ENCODE results near the gene COL25A1.

COL25A1 gene

DNA sequence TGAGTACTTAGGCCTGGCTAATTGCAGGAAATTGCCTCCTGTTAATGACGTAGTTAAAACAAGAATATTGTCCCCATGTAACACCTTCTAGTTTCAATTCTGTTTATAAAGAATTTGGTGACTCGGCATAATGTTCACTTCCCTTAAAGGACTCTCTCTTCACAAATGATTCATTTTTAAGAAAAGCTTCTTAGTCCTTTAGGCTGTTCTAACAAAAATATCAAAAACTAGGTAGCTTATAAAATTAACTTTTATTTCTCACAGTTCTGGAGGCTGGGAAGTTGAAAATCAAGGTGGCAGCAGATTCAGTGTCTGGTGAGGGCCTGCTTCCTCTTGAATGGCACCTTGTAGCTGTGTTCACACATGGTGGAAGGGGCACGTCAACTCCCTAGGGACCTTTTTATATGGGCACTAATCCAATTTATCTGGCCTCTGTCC is 23.8 kb downstream of the COL25A1 start:
- Mint-ChIP-seq H3K4me3 (no peak overlapping the region), H3K36me3 (ENCODE audit: low read depth) (peaks cover 21% of the 10 kb centered on the region), H3K9me3 (no peaks in the 10 kb centered on the region), H3K27me3 (ENCODE audit: low read depth) (no peaks in the 10 kb centered on the region), H3K27ac (no peak overlapping the region), H3K4me1 (no peaks in the 10 kb centered on the region)
- TF ChIP-seq CTCF (IDR thresholded peaks at IDR 0.05; ENCODE audit: unreplicated experiment in 3 of 3), result no peak

DNA sequence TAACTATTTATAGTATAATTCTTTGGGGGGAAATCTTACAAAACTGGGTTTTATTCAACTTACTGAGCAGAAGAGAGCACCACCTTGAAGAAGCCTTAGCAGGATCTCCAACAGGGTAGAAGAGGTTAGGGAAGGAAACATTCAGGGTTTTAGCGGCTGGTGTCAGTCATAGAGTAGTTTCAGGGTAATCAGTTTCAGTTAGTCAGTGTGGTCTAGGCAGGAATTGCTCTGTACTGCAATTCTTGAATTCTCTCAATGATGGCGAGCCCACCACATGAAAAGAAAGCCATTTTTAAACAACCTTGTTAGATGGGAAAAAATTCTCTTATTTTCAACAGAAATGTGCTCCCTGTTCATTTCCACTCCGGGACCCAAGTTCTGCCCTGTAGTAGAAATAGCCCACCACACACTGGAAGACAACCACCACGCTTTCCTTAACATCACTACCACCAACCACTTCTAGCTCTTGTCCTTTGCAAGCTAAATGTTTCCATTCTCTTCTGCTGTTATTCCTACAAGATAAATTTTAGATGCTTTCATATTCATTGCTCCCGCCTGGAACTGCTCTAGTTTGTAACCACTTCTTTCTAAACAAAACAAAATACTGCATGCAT is 25.9 kb downstream of the COL25A1 start:
- no peaks in the 10 kb centered on the region for H3K9me3 Mint-ChIP-seq
- H3K4me1 Mint-ChIP-seq, result no peaks in the 10 kb centered on the region
- no peaks in the 10 kb centered on the region for H3K27me3 Mint-ChIP-seq (ENCODE audit: low read depth)
- H3K27ac Mint-ChIP-seq, result no peak overlapping the region
- no peak for TF ChIP-seq CTCF (IDR thresholded peaks at IDR 0.05; ENCODE audit: unreplicated experiment in 3 of 3)
- H3K4me3 Mint-ChIP-seq, result no peak overlapping the region
- peaks cover 25% of the 10 kb centered on the region for H3K36me3 Mint-ChIP-seq (ENCODE audit: low read depth)

DNA sequence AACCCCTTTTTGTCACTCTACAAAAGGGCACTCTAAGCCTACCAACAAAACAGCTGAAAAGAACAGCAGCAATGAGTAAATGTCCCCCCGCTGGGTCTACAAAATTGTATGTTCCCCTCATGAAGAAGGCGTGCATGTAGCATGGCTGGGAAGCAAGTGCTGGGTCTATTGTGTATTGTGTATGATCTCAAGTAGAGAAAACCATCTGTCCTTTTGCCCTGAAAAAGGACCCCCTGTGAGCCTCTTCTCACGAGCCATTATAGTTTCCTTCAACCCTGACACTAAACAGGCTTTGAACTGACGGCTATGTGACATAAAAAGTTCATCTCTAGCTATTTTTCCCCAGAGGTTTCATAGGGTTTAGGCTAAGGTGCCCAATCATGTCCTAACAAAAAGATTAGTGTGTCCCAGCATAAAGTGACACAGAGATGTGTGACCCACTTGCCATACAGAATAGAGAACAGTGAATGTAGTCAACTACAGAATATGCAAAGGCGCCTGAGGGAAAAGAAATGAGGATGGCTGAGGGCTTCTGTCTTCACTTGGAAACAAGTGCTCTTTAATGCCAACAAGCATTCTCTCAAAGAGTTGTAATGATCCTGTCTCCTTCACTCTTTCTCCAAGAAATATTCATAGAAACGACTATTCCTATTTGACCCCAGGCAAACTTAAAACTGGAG is 27.3 kb downstream of the COL25A1 start:
- Mint-ChIP-seq H3K4me1 (no peaks in the 10 kb centered on the region), H3K9me3 (no peaks in the 10 kb centered on the region), H3K36me3 (ENCODE audit: low read depth) (peaks cover 34% of the 10 kb centered on the region), H3K27me3 (ENCODE audit: low read depth) (no peaks in the 10 kb centered on the region), H3K27ac (no peak overlapping the region), H3K4me3 (no peak overlapping the region)
- TF ChIP-seq CTCF (IDR thresholded peaks at IDR 0.05; ENCODE audit: unreplicated experiment in 3 of 3), result no peak

GRCh38 chr4:109266891-109267290 is 35.6 kb downstream of the COL25A1 start:
- Mint-ChIP-seq H3K27ac (no peak overlapping the region), H3K9me3 (no peaks in the 10 kb centered on the region), H3K27me3 (ENCODE audit: low read depth) (peaks cover 3% of the 10 kb centered on the region), H3K36me3 (ENCODE audit: low read depth) (peaks cover 10% of the 10 kb centered on the region), H3K4me1 (peaks cover 26% of the 10 kb centered on the region), H3K4me3 (no peak overlapping the region)
- TF ChIP-seq CTCF (IDR thresholded peaks at IDR 0.05; ENCODE audit: unreplicated experiment in 3 of 3), result no peak

DNA sequence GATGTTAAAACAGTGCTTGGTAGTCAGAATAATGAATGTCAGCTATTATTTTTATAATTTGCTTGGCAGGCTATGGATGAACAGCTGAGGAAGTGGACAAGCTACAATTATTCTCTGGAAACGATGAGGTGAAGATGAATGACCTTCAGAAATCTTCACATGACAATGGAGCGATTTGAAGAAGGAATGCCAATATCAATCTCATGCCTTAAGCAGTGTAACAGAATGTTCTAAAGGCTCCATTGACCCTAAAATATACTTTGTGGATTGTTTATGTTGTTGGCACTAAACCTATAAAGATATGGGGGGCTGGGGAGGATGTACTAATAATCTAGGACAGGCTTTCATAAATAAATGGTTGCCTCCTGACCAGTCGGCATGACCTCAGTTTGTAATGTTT is 36.2 kb downstream of the COL25A1 start:
- Mint-ChIP-seq H3K4me1 (peaks cover 26% of the 10 kb centered on the region), H3K4me3 (no peak overlapping the region), H3K36me3 (ENCODE audit: low read depth) (peaks cover 7% of the 10 kb centered on the region), H3K27me3 (ENCODE audit: low read depth) (peaks cover 3% of the 10 kb centered on the region), H3K27ac (peak overlapping the region in 1 of 3 experiments; percentile 27), H3K9me3 (no peaks in the 10 kb centered on the region)
- no peak for TF ChIP-seq CTCF (IDR thresholded peaks at IDR 0.05; ENCODE audit: unreplicated experiment in 3 of 3)

DNA sequence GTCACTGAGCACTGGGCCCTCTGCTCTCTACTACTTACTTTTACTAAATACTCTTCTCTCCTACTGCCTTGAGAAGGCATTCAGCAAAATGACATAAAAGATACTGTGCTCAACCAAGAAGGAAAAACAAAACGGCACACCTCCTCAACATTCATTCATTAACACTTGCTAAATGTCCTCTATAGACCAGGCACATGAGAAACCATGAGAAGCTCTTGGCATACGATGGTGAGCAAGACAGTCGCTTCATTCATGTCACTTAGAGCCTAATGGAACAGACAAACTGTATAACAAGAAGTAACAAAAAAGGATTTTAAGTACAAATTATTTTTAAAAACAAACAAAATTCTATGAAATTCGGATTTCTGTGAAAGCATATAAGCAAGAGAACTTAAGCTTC is 38.7 kb downstream of the COL25A1 start:
- TF ChIP-seq CTCF (IDR thresholded peaks at IDR 0.05; ENCODE audit: unreplicated experiment in 3 of 3), result no peak
- no peak overlapping the region for H3K4me3 Mint-ChIP-seq

More for the DNA sequence above, 38.7 kb downstream of the COL25A1 start:
- Mint-ChIP-seq H3K27me3 (ENCODE audit: low read depth) (peaks cover 3% of the 10 kb centered on the region), H3K27ac (peak overlapping the region in 2 of 3 experiments; percentile 19 to 37), H3K4me1 (peaks cover 26% of the 10 kb centered on the region), H3K9me3 (no peaks in the 10 kb centered on the region), H3K36me3 (ENCODE audit: low read depth) (no peaks in the 10 kb centered on the region)
